Measurements from ENCODE around the gene TOR1AIP1.

DNA sequence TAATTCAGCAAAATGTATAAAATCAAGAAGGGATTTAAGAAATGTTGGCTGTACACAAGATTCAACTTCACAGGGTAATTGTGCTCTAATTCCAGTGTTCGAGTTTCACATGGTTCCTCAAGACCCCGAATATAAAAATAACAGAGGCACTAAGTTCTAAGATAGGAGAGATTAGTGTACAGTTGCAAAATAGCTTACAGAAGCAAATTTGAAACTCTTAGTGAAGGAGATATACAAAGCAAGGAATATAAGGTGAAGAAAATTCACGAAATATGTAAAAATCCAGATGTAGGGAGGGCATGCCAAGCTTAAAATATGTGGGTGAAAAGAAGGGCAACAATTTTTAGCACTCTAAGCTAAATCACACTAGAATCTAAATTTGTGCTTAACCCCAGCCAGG lies 33.9 kb upstream of the TOR1AIP1 start:
- TF ChIP-seq, protein P1, sequence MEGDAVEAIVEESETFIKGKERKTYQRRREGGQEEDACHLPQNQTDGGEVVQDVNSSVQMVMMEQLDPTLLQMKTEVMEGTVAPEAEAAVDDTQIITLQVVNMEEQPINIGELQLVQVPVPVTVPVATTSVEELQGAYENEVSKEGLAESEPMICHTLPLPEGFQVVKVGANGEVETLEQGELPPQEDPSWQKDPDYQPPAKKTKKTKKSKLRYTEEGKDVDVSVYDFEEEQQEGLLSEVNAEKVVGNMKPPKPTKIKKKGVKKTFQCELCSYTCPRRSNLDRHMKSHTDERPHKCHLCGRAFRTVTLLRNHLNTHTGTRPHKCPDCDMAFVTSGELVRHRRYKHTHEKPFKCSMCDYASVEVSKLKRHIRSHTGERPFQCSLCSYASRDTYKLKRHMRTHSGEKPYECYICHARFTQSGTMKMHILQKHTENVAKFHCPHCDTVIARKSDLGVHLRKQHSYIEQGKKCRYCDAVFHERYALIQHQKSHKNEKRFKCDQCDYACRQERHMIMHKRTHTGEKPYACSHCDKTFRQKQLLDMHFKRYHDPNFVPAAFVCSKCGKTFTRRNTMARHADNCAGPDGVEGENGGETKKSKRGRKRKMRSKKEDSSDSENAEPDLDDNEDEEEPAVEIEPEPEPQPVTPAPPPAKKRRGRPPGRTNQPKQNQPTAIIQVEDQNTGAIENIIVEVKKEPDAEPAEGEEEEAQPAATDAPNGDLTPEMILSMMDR (IDR thresholded peaks at IDR 0.05) = no peak
- TF ChIP-seq NFYB (CRISPR knock-in tag; conservative IDR thresholded peaks at IDR 0.05; ENCODE audit: low read depth) (no peak), MYBL2 (CRISPR knock-in tag; IDR thresholded peaks at IDR 0.05) (no peak), JUN (CRISPR knock-in tag; IDR thresholded peaks at IDR 0.05) (no peak), ETV6 (CRISPR knock-in tag; IDR thresholded peaks at IDR 0.05) (no peak), FOXJ3 (CRISPR knock-in tag; IDR thresholded peaks at IDR 0.05; ENCODE audit: borderline replicate concordance) (no peak)
- TF ChIP-seq, protein P2, sequence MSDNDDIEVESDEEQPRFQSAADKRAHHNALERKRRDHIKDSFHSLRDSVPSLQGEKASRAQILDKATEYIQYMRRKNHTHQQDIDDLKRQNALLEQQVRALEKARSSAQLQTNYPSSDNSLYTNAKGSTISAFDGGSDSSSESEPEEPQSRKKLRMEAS (CRISPR knock-in tag; IDR thresholded peaks at IDR 0.05) = no peak
- TF ChIP-seq, protein P3, sequence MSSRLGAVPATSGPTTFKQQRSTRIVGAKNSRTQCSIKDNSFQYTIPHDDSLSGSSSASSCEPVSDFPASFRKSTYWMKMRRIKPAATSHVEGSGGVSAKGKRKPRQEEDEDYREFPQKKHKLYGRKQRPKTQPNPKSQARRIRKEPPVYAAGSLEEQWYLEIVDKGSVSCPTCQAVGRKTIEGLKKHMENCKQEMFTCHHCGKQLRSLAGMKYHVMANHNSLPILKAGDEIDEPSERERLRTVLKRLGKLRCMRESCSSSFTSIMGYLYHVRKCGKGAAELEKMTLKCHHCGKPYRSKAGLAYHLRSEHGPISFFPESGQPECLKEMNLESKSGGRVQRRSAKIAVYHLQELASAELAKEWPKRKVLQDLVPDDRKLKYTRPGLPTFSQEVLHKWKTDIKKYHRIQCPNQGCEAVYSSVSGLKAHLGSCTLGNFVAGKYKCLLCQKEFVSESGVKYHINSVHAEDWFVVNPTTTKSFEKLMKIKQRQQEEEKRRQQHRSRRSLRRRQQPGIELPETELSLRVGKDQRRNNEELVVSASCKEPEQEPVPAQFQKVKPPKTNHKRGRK (CRISPR knock-in tag; IDR thresholded peaks at IDR 0.05; ENCODE audit: borderline replicate concordance) = no peak
- TF ChIP-seq, protein P4, sequence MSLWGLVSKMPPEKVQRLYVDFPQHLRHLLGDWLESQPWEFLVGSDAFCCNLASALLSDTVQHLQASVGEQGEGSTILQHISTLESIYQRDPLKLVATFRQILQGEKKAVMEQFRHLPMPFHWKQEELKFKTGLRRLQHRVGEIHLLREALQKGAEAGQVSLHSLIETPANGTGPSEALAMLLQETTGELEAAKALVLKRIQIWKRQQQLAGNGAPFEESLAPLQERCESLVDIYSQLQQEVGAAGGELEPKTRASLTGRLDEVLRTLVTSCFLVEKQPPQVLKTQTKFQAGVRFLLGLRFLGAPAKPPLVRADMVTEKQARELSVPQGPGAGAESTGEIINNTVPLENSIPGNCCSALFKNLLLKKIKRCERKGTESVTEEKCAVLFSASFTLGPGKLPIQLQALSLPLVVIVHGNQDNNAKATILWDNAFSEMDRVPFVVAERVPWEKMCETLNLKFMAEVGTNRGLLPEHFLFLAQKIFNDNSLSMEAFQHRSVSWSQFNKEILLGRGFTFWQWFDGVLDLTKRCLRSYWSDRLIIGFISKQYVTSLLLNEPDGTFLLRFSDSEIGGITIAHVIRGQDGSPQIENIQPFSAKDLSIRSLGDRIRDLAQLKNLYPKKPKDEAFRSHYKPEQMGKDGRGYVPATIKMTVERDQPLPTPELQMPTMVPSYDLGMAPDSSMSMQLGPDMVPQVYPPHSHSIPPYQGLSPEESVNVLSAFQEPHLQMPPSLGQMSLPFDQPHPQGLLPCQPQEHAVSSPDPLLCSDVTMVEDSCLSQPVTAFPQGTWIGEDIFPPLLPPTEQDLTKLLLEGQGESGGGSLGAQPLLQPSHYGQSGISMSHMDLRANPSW (CRISPR knock-in tag; conservative IDR thresholded peaks at IDR 0.05; ENCODE audit: low read depth) = no peak

Measured in WTC11 (cell line).